Mesendoderm (in vitro differentiated cells): ENCODE data around the gene DNPEP.
"Not testable (repeated sequence)": the region's sequence is repeated elsewhere in the genome, so short reads cannot be mapped to it uniquely, and the experiment has no call there.

Experiments used
- DNase-seq: peaks from one replicate; pipeline ENCODE4 v3.0.0; 2013
- H2AK5ac ChIP-seq: 2 replicates; pipeline ENCODE4 v1.6.1; 2013; ENCODE audit warnings: low read length, inconsistent platforms
- H2BK120ac ChIP-seq: 2 replicates; pipeline ENCODE4 v1.6.1; 2013; ENCODE audit warnings: low read depth, mild to moderate bottlenecking, low read length, moderate library complexity, mixed read lengths
- H2BK15ac ChIP-seq: replicated peaks from 2 replicates; pipeline ENCODE4 v1.6.1; 2013; ENCODE audit warnings: low read depth, mild to moderate bottlenecking, moderate library complexity
- H2BK5ac ChIP-seq: 2 replicates; pipeline ENCODE4 v1.6.1; 2013; ENCODE audit warnings: low read length, inconsistent platforms
- H3K18ac ChIP-seq: 2 replicates; pipeline ENCODE4 v1.6.1; 2013; ENCODE audit warnings: mild to moderate bottlenecking, low read length, mixed read lengths
- H3K23ac ChIP-seq: one replicate; pipeline ENCODE4 v1.6.1; 2013; ENCODE audit warnings: low read length
- H3K27ac ChIP-seq: 2 replicates; pipeline ENCODE4 v1.5.1; 2013; ENCODE audit warnings: low read depth, mild to moderate bottlenecking, inconsistent platforms, low read length, moderate library complexity
- H3K27me3 ChIP-seq: 2 replicates; pipeline ENCODE4 v1.6.1; 2013; ENCODE audit warnings: low read length, control low read depth, mild to moderate bottlenecking, inconsistent platforms; ENCODE audit not compliant: insufficient read depth, poor library complexity
- H3K36me3 ChIP-seq: 2 replicates; pipeline ENCODE4 v1.6.1; 2013; ENCODE audit warnings: low read length, inconsistent platforms; ENCODE audit not compliant: control insufficient read depth, insufficient read depth
- H3K4ac ChIP-seq: one replicate; pipeline ENCODE4 v1.6.1; 2013; ENCODE audit warnings: low read depth, mild to moderate bottlenecking, low read length, moderate library complexity
- H3K4me1 ChIP-seq: 2 replicates; pipeline ENCODE4 v1.6.1; 2013; ENCODE audit warnings: low read depth, low read length, inconsistent platforms; ENCODE audit not compliant: control insufficient read depth
- H3K4me2 ChIP-seq: 2 replicates; pipeline ENCODE4 v1.6.1; 2013; ENCODE audit warnings: low read length
- H3K4me3 ChIP-seq: 2 replicates; pipeline ENCODE4 v1.5.1; 2013; ENCODE audit warnings: mild to moderate bottlenecking, low read length
- H3K56ac ChIP-seq: one replicate; pipeline ENCODE4 v1.6.1; 2013; ENCODE audit warnings: low read length
- H3K79me1 ChIP-seq: 2 replicates; pipeline ENCODE4 v1.6.1; 2013; ENCODE audit warnings: low read length, inconsistent platforms
- H3K79me2 ChIP-seq: 2 replicates; pipeline ENCODE4 v1.6.1; 2013; ENCODE audit warnings: mild to moderate bottlenecking, low read length; ENCODE audit not compliant: control insufficient read depth, insufficient read depth
- H3K9ac ChIP-seq: 2 replicates; pipeline ENCODE4 v1.6.1; 2013; ENCODE audit warnings: low read length, inconsistent platforms
- H4K5ac ChIP-seq: one replicate; pipeline ENCODE4 v1.6.1; 2013; ENCODE audit warnings: low read length
- H4K8ac ChIP-seq: one replicate; pipeline ENCODE4 v1.6.1; 2013; ENCODE audit warnings: low read depth, mild to moderate bottlenecking, control low read depth, low read length, moderate library complexity
- WGBS: extraction: QIAGEN DNeasy Blood & Tissue Kit; methylation state at CpG from one replicate; pipeline ENCODE4 v1.1.7; 2013; ENCODE audit warnings: low lambda C conversion rate, missing lambda C conversion rate; ENCODE audit not compliant: insufficient coverage; ENCODE audit errors: extremely low coverage; 5-methylcytosine and 5-hydroxymethylcytosine counted together

The DNPEP gene

GRCh38 chr2:219396863-219397457 lies 9.2 kb upstream of the DNPEP start:
- H3K27me3 ChIP-seq, result no peaks in the 10 kb centered on the region
- no peak overlapping the region for H3K27ac ChIP-seq
- WGBS, result no CpG with 5 or more reads among the region's 6 CpGs
- no peaks in the 10 kb centered on the region for H3K79me1 ChIP-seq
- H3K4me3 ChIP-seq, result no peak overlapping the region
- no peak overlapping the region for H3K23ac ChIP-seq
- H3K9ac ChIP-seq, result no peak overlapping the region
- no peak overlapping the region for H3K56ac ChIP-seq
- H2AK5ac ChIP-seq, result no peak overlapping the region
- no peak for DNase-seq
- H2BK5ac ChIP-seq, result no peak overlapping the region
- H4K5ac ChIP-seq, result no peak overlapping the region
- H3K36me3 ChIP-seq, result no peaks in the 10 kb centered on the region
- no peaks in the 10 kb centered on the region for H3K79me2 ChIP-seq
- no peak overlapping the region for H3K4me2 ChIP-seq
- H2BK15ac ChIP-seq, result no peak overlapping the region
- H4K8ac ChIP-seq, result no peak overlapping the region
- no peaks in the 10 kb centered on the region for H3K4me1 ChIP-seq
- H3K18ac ChIP-seq, result no peak overlapping the region
- no peak overlapping the region for H2BK120ac ChIP-seq
- H3K4ac ChIP-seq, result no peak overlapping the region

DNA sequence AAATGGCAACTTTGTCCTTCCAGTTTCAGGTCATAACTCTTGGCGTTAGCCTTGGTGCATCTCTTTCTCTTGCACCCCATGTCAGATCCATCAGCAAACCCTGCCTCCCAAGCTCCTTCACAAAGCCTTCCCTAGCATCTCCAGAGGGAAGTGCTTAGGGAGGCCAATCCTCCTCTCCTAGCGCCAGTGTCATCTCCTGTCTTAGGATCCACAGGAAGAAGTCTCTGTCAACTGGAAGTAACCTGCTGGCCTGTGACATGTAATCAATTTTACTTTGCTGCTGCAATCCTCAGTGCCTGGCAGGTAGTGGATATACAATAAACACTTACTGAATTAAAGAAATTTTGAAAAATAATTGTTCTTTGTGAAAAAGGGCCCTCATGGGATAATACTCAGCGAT lies 7.9 kb upstream of the DNPEP start:
- no peak for DNase-seq
- Histone ChIP-seq H3K4me2 (no peak overlapping the region), H3K79me1 (no peaks in the 10 kb centered on the region), H3K56ac (peak overlapping the region; percentile 34), H3K9ac (no peak overlapping the region), H3K27ac (no peak overlapping the region), H3K79me2 (no peaks in the 10 kb centered on the region), H4K5ac (no peak overlapping the region), H3K4me1 (no peaks in the 10 kb centered on the region), H3K36me3 (no peaks in the 10 kb centered on the region), H3K18ac (no peak overlapping the region), H3K23ac (no peak overlapping the region), H4K8ac (no peak overlapping the region), H2BK120ac (no peak overlapping the region), H3K4me3 (no peak overlapping the region), H2BK15ac (no peak overlapping the region), H3K27me3 (no peaks in the 10 kb centered on the region), H2BK5ac (no peak overlapping the region), H2AK5ac (no peak overlapping the region), H3K4ac (no peak overlapping the region)
- no CpG with 5 or more reads among the region's 3 CpGs for WGBS

GRCh38 chr2:219395056-219395455 lies 7.3 kb upstream of the DNPEP start:
- not testable (repeated sequence) for H2AK5ac ChIP-seq, H3K23ac ChIP-seq, H3K27me3 ChIP-seq, H3K18ac ChIP-seq, H2BK5ac ChIP-seq, H3K4me1 ChIP-seq, H4K8ac ChIP-seq, H2BK15ac ChIP-seq, H3K79me2 ChIP-seq, H3K56ac ChIP-seq, H3K9ac ChIP-seq, H3K27ac ChIP-seq, H3K79me1 ChIP-seq, H4K5ac ChIP-seq, H3K4me3 ChIP-seq, DNase-seq, H2BK120ac ChIP-seq, H3K4ac ChIP-seq, H3K36me3 ChIP-seq, H3K4me2 ChIP-seq
- no CpG with 5 or more reads among the region's 9 CpGs for WGBS

- H3K4me2 ChIP-seq, result no peak overlapping the region
- H3K56ac ChIP-seq, result no peak overlapping the region
- no peak overlapping the region for H3K18ac ChIP-seq
- H2BK120ac ChIP-seq, result no peak overlapping the region
- H2BK15ac ChIP-seq, result no peak overlapping the region
- H2AK5ac ChIP-seq, result no peak overlapping the region
- no peaks in the 10 kb centered on the region for H3K79me1 ChIP-seq
- no peaks in the 10 kb centered on the region for H3K4me1 ChIP-seq
- H3K27me3 ChIP-seq, result no peaks in the 10 kb centered on the region
- H3K36me3 ChIP-seq, result no peaks in the 10 kb centered on the region
- H3K23ac ChIP-seq, result no peak overlapping the region
- no peak overlapping the region for H3K9ac ChIP-seq
- H3K79me2 ChIP-seq, result no peaks in the 10 kb centered on the region
- no peak overlapping the region for H3K27ac ChIP-seq
- no peak for DNase-seq
- no peak overlapping the region for H4K8ac ChIP-seq
- no peak overlapping the region for H2BK5ac ChIP-seq
- H4K5ac ChIP-seq, result no peak overlapping the region
- no peak overlapping the region for H3K4ac ChIP-seq
- H3K4me3 ChIP-seq, result no peak overlapping the region
- whole genome bisulfite sequencing, result no CpG with 5 or more reads among the region's 9 CpGs
Observed at GRCh38 chr2:219392754-219393153, 5.0 kb upstream of the DNPEP start.

- no peak overlapping the region for H2AK5ac ChIP-seq
- H4K5ac ChIP-seq, result no peak overlapping the region
- no peak overlapping the region for H3K18ac ChIP-seq
- no peaks in the 10 kb centered on the region for H3K79me1 ChIP-seq
- H3K9ac ChIP-seq, result peak overlapping the region; percentile 16
- no peak overlapping the region for H3K23ac ChIP-seq
- H2BK5ac ChIP-seq, result no peak overlapping the region
- no peaks in the 10 kb centered on the region for H3K27me3 ChIP-seq
- DNase-seq, result no peak
- H3K4me3 ChIP-seq, result no peak overlapping the region
- H3K79me2 ChIP-seq, result no peaks in the 10 kb centered on the region
- H3K4me2 ChIP-seq, result peak overlapping the region; percentile 30
- no peak overlapping the region for H2BK15ac ChIP-seq
- H3K27ac ChIP-seq, result no peak overlapping the region
- peaks cover 2% of the 10 kb centered on the region for H3K4me1 ChIP-seq
- H2BK120ac ChIP-seq, result no peak overlapping the region
- no CpG with 5 or more reads among the region's 6 CpGs for WGBS
- H4K8ac ChIP-seq, result no peak overlapping the region
- H3K4ac ChIP-seq, result no peak overlapping the region
- no peak overlapping the region for H3K56ac ChIP-seq
- H3K36me3 ChIP-seq, result no peaks in the 10 kb centered on the region
Observed at GRCh38 chr2:219388907-219389156, 1.1 kb upstream of the DNPEP start.

- no peaks in the 10 kb centered on the region for H3K36me3 ChIP-seq
- H3K4me1 ChIP-seq, result peaks cover 2% of the 10 kb centered on the region
- H3K56ac ChIP-seq, result peak overlapping the region; percentile 63
- no peak overlapping the region for H2BK15ac ChIP-seq
- H3K4me2 ChIP-seq, result peak overlapping the region; percentile 30
- H4K8ac ChIP-seq, result no peak overlapping the region
- no CpG with 5 or more reads among the region's 78 CpGs for WGBS
- no peak overlapping the region for H3K4ac ChIP-seq
- peak overlapping the region; percentile 16 for H3K9ac ChIP-seq
- H2AK5ac ChIP-seq, result no peak overlapping the region
- H3K27me3 ChIP-seq, result no peaks in the 10 kb centered on the region
- H3K79me1 ChIP-seq, result no peaks in the 10 kb centered on the region
- peak overlapping the region; percentile 46 for H3K18ac ChIP-seq
- no peaks in the 10 kb centered on the region for H3K79me2 ChIP-seq
- DNase-seq, result peak; percentile 94
- peak overlapping the region; percentile 1 for H3K4me3 ChIP-seq
- no peak overlapping the region for H2BK120ac ChIP-seq
- H3K23ac ChIP-seq, result no peak overlapping the region
- H3K27ac ChIP-seq, result no peak overlapping the region
- H2BK5ac ChIP-seq, result no peak overlapping the region
- no peak overlapping the region for H4K5ac ChIP-seq
Observed at GRCh38 chr2:219388121-219388906, 602 bp upstream of the DNPEP start.
